HL-60 (cell line): Measurements from ENCODE around the gene MIDN.

Experiments used
- DNase-seq, 2 experiments: peaks; one replicate each; pipeline ENCODE4 v3.0.0-alpha.2; 2010 to 2020; ENCODE audit warnings: low read depth in 1 of 2, low spot score in 1 of 2
- H3K27ac ChIP-seq: fragments of 250-450 bp; sonication (Bioruptor Pico); replicated peaks from 2 replicates; pipeline ENCODE4 v1.5.1; 2020; ENCODE audit warnings: mild to moderate bottlenecking, moderate library complexity
- H3K27me3 ChIP-seq: fragments of 250-450 bp; sonication (Bioruptor Pico); 2 replicates; pipeline ENCODE4 v1.5.1; 2021; ENCODE audit warnings: mild to moderate bottlenecking, moderate library complexity; ENCODE audit not compliant: insufficient read depth, poor library complexity, severe bottlenecking
- H3K4me3 ChIP-seq: replicated peaks from 2 replicates; pipeline ENCODE4 v1.5.1; 2011; ENCODE audit warnings: mild to moderate bottlenecking, control low read depth, low read length; ENCODE audit not compliant: insufficient read depth
- GABPA ChIP-seq: IDR thresholded peaks from 2 replicates; pipeline ENCODE4 v1.6.1; 2012; ENCODE audit warnings: low read depth
- POLR2AphosphoS5 ChIP-seq: IDR thresholded peaks from 2 replicates; pipeline ENCODE4 v1.6.1; 2012; ENCODE audit warnings: low read depth
- SPI1 ChIP-seq: IDR thresholded peaks from 2 replicates; pipeline ENCODE4 v1.6.1; 2012; ENCODE audit warnings: low read depth, mild to moderate bottlenecking, borderline replicate concordance
- TF ChIP-seq, protein P1 (sequence below): IDR thresholded peaks from 2 replicates; pipeline ENCODE4 v1.6.1; 2012; ENCODE audit warnings: low read depth; ENCODE audit not compliant: insufficient replicate concordance
- TF ChIP-seq, protein P2 (sequence below): IDR thresholded peaks from one replicate; pipeline ENCODE4 v1.5.1; 2011; ENCODE audit warnings: low read length, control low read depth, inconsistent platforms; ENCODE audit not compliant: insufficient read depth

Gene MIDN

DNA sequence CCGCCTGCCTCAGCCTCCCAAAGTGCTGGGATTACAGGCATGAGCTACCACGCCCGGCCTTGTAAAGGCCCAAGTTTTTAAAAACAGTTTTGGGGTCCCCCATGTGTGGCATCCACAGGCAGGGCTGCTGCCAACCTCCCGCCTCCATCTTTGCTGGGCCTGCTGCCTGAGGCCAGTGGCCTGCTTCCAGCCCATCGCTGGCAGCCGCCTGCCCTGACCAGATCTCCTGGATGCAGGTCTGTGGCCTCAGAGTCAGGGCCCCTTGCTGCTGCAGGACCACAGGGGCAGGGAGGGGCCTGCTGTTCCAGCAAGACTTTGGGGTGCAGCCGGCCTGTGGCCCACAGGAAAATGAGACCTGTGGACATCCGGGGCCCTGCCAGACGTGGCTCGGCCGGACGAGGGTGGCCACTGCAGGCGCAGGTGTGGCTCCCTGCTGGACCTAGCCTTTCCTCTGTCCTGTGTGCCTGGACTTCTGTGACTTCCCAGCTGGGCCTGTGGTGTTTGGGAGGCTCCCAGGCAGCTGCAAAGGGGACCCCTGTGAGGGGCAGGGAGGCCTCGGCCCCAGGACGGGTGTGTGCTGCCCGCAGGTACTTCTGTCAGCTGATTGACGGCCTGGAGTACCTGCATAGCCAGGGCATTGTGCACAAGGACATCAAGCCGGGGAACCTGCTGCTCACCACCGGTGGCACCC, 28.5 kb upstream of the MIDN start:
- DNase-seq = no peak
- Histone ChIP-seq H3K4me3 (no peak overlapping the region), H3K27ac (no peak overlapping the region), H3K27me3 (no peaks in the 10 kb centered on the region)
- TF ChIP-seq POLR2AphosphoS5 (no peak), SPI1 (no peak), GABPA (no peak)
- TF ChIP-seq, protein P1, sequence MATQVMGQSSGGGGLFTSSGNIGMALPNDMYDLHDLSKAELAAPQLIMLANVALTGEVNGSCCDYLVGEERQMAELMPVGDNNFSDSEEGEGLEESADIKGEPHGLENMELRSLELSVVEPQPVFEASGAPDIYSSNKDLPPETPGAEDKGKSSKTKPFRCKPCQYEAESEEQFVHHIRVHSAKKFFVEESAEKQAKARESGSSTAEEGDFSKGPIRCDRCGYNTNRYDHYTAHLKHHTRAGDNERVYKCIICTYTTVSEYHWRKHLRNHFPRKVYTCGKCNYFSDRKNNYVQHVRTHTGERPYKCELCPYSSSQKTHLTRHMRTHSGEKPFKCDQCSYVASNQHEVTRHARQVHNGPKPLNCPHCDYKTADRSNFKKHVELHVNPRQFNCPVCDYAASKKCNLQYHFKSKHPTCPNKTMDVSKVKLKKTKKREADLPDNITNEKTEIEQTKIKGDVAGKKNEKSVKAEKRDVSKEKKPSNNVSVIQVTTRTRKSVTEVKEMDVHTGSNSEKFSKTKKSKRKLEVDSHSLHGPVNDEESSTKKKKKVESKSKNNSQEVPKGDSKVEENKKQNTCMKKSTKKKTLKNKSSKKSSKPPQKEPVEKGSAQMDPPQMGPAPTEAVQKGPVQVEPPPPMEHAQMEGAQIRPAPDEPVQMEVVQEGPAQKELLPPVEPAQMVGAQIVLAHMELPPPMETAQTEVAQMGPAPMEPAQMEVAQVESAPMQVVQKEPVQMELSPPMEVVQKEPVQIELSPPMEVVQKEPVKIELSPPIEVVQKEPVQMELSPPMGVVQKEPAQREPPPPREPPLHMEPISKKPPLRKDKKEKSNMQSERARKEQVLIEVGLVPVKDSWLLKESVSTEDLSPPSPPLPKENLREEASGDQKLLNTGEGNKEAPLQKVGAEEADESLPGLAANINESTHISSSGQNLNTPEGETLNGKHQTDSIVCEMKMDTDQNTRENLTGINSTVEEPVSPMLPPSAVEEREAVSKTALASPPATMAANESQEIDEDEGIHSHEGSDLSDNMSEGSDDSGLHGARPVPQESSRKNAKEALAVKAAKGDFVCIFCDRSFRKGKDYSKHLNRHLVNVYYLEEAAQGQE = no peak
- TF ChIP-seq, protein P2, sequence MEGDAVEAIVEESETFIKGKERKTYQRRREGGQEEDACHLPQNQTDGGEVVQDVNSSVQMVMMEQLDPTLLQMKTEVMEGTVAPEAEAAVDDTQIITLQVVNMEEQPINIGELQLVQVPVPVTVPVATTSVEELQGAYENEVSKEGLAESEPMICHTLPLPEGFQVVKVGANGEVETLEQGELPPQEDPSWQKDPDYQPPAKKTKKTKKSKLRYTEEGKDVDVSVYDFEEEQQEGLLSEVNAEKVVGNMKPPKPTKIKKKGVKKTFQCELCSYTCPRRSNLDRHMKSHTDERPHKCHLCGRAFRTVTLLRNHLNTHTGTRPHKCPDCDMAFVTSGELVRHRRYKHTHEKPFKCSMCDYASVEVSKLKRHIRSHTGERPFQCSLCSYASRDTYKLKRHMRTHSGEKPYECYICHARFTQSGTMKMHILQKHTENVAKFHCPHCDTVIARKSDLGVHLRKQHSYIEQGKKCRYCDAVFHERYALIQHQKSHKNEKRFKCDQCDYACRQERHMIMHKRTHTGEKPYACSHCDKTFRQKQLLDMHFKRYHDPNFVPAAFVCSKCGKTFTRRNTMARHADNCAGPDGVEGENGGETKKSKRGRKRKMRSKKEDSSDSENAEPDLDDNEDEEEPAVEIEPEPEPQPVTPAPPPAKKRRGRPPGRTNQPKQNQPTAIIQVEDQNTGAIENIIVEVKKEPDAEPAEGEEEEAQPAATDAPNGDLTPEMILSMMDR = no peak

DNA sequence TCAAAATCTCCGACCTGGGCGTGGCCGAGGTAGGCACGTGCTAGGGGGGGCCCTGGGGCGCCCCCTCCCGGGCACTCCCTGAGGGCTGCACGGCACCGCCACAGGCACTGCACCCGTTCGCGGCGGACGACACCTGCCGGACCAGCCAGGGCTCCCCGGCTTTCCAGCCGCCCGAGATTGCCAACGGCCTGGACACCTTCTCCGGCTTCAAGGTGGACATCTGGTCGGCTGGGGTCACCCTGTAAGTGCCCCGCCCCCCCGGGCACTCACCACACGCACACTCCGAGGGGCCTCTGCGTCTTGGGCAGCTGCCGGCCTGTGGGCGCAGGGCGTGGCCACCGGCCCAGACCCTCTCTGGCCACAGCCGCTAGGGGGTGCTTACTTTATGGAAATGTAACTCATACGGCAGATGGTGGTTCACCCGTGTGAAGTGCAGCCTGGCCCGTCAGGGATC, 27.9 kb upstream of the MIDN start:
- TF ChIP-seq, protein P1 = no peak
- TF ChIP-seq POLR2AphosphoS5 (no peak), SPI1 (no peak), GABPA (no peak)
- TF ChIP-seq, protein P2 = no peak
- no peaks in the 10 kb centered on the region for H3K27me3 ChIP-seq
- no peak for DNase-seq
- H3K4me3 ChIP-seq = no peak overlapping the region
- H3K27ac ChIP-seq = no peak overlapping the region

DNA sequence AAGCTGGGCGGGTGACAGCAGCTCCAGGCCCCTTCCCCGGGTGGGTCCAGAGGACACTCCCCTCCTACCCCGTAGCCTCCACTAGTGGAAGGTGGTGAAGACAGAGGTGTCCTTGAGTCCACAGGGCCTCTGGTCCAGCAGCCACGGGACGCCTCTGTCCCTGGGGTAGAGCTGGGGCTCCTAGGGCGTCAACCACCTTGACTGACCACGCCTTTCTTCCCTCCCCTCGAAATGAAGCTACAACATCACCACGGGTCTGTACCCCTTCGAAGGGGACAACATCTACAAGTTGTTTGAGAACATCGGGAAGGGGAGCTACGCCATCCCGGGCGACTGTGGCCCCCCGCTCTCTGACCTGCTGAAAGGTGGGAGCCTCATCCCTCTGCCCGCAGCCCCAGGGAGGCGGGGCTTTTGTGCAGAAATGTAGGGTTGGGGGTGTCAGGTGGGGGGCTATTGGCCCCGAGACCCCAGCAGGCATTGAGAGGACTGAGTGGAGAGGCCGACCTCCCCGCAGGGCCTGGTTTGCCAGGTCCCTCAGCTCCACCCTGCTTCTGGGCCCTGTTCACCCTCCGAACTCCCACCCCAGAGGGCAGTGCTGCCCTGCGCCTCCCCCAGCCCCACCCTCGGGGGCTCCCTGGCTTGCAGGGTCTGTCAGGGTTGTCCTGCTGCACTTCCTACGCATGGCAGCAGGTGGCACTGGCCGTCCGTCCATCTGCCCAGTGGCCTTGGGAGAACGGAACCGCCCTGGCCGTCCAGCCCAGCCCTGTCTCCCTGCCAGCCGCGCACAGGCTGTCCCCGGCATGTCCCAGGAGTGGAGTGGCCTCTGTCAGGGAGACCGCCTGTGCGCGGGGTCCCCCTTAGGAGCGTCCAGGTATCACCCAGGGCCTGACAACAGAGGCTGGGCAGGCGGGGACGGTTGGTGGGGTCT, 27.1 kb upstream of the MIDN start:
- H3K27ac ChIP-seq = no peak overlapping the region
- no peaks in the 10 kb centered on the region for H3K27me3 ChIP-seq
- TF ChIP-seq GABPA = no peak
- TF ChIP-seq, protein P2 = peak; percentile 35
- DNase-seq = no peak
- H3K4me3 ChIP-seq = no peak overlapping the region
